ENCODE data around the gene AIF1L. TPM values are rescaled to one million over a fixed set of nuclear protein-coding genes. Genes with fewer than 3 reads are reported as not detected.

The AIF1L gene
- total and polyA plus RNA-seq, 2 of the 4 experiments (the other 2 are of a cell fraction): 0.18 to 0.19 TPM

DNA sequence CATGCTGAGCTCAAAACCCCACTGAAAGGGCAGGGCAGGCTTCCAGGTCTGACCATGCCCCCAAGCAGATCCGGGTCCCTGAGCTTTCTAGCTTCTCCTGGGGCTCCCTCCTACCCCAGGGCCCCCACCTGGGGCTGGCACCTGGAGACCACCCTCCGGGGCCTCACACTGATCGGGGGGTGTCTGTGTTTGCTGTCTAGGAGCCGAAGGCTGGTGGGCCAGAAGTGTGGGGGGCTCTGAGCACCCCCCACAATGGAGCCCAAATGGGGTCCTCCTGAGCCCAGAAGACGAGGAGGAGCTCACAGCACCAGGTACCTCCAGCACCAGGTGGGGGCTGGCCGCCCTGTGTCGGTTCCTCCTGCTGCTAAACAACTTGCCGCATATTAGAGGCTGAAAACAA lies 47.5 kb upstream of the AIF1L start:
- H3K27ac ChIP-seq (ENCODE audit: insufficient read depth, low read length): no peak overlapping the region
- ATAC-seq (ENCODE audit: low read depth) (no peak), DNase-seq (no peak)
- no peak overlapping the region for H2AK9ac ChIP-seq (replicated peaks; ENCODE audit: low read depth, low read length, poor library complexity)
- H2BK20ac ChIP-seq (ENCODE audit: low read depth, low read length): no peak overlapping the region
- H3K9ac ChIP-seq (ENCODE audit: low read depth, low read length): no peak overlapping the region
- no CpG with 5 or more reads among the region's 8 CpGs for WGBS, 2 experiments (ENCODE audit: extremely low coverage in 2 of 2, insufficient read length in 1 of 2)
- ChIA-PET CTCF (interaction anchor here (1.6 kb wide), 1 partner anchor 9 kb away, joined by 4 read pairs; no protein-coding TSS in a partner anchor), POLR2A (ENCODE audit: unreplicated experiment) (no interaction called here)
- H3K9me3 ChIP-seq (ENCODE audit: control insufficient read depth, insufficient read depth, low read length): peaks cover 5% of the 10 kb centered on the region
- no TSS peak for BruUV-seq (replicated peaks)
- no peak overlapping the region for H3K18ac ChIP-seq (ENCODE audit: low read depth, low read length)
- no peak overlapping the region for H2BK15ac ChIP-seq (ENCODE audit: low read depth, low read length)
- intact Hi-C loops (cut with micrococcal nuclease): loop anchor here (5.0 kb wide), 1 partner anchor 157 kb away; no protein-coding TSS in a partner anchor
- no peaks in the 10 kb centered on the region for H3K9me1 ChIP-seq (ENCODE audit: insufficient read depth, low read length)
- H3K4me3 ChIP-seq (ENCODE audit: insufficient read depth, low read depth, low read length): no peak overlapping the region
- H4K5ac ChIP-seq (ENCODE audit: low read depth, low read length): no peak overlapping the region
- no peak overlapping the region for H3K4me2 ChIP-seq (ENCODE audit: low read depth, low read length)
- no peak overlapping the region for H4K91ac ChIP-seq (ENCODE audit: insufficient read depth, low read depth, low read length)
- no peak overlapping the region for H3K14ac ChIP-seq (replicated peaks; ENCODE audit: low read depth, low read length)
- H3K79me1 ChIP-seq (ENCODE audit: low read depth in 1 of 2, low read length in 2 of 2): no peaks in the 10 kb centered on the region
- H3K56ac ChIP-seq (ENCODE audit: extremely low read depth, insufficient read depth, low read length): no peak overlapping the region
- no peak overlapping the region for H3K23ac ChIP-seq (ENCODE audit: low read depth, low read length)
- H2AK5ac ChIP-seq (ENCODE audit: low read depth, low read length): no peak overlapping the region
- dilution Hi-C loops (cut with HindIII; ENCODE audit: low sequenced_read_pairs, unreplicated experiment): no loop called here
- no peak overlapping the region for H2BK5ac ChIP-seq (ENCODE audit: low read depth, low read length, poor library complexity, severe bottlenecking)
- in situ Hi-C loops (cut with MboI; ENCODE audit: low sequenced_read_pairs): loop anchor here (10.0 kb wide), 1 partner anchor 344 kb away; no protein-coding TSS in a partner anchor
- H3K36me3 ChIP-seq (ENCODE audit: control insufficient read depth, insufficient read depth, low read length): no peaks in the 10 kb centered on the region
- no peak overlapping the region for H2BK120ac ChIP-seq (ENCODE audit: low read depth, low read length)
- no peaks in the 10 kb centered on the region for H4K20me1 ChIP-seq (ENCODE audit: insufficient read depth, low read length)
- peaks cover 16% of the 10 kb centered on the region for H3K27me3 ChIP-seq (ENCODE audit: control insufficient read depth, insufficient read depth, low read length)
- no peak overlapping the region for H3K4ac ChIP-seq (ENCODE audit: low read depth, low read length)
- TF ChIP-seq RFX5 (IDR thresholded peaks at IDR 0.05; ENCODE audit: low read depth, low read length) (no peak), CTCF (conservative IDR thresholded peaks at IDR 0.05; ENCODE audit: low read depth, low read length) (no peak), FOS (IDR thresholded peaks at IDR 0.05; ENCODE audit: low read depth, low read length) (no peak), MAFK (IDR thresholded peaks at IDR 0.05; ENCODE audit: low read depth, low read length) (no peak), NFE2L2 (IDR thresholded peaks at IDR 0.05; ENCODE audit: low read depth, low read length) (no peak), CEBPB (IDR thresholded peaks at IDR 0.05; ENCODE audit: low read depth, low read length) (no peak), BHLHE40 (IDR thresholded peaks at IDR 0.05; ENCODE audit: low read depth, low read length) (no peak), RAD21 (IDR thresholded peaks at IDR 0.05; ENCODE audit: low read length) (no peak), CHD1 (IDR thresholded peaks at IDR 0.05; ENCODE audit: low read depth, low read length) (no peak), RCOR1 (IDR thresholded peaks at IDR 0.05; ENCODE audit: insufficient replicate concordance, low read length) (no peak), MXI1 (IDR thresholded peaks at IDR 0.05; ENCODE audit: borderline replicate concordance, low read depth, low read length) (no peak), MAZ (IDR thresholded peaks at IDR 0.05; ENCODE audit: borderline replicate concordance, low read depth, low read length) (no peak), ELK1 (IDR thresholded peaks at IDR 0.05; ENCODE audit: borderline replicate concordance, low read depth, low read length) (no peak), SMC3 (IDR thresholded peaks at IDR 0.05; ENCODE audit: low read depth, low read length) (no peak), POLR2A (IDR thresholded peaks at IDR 0.05; ENCODE audit: low read depth, low read length) (no peak)
- TF ChIP-seq, protein P1, sequence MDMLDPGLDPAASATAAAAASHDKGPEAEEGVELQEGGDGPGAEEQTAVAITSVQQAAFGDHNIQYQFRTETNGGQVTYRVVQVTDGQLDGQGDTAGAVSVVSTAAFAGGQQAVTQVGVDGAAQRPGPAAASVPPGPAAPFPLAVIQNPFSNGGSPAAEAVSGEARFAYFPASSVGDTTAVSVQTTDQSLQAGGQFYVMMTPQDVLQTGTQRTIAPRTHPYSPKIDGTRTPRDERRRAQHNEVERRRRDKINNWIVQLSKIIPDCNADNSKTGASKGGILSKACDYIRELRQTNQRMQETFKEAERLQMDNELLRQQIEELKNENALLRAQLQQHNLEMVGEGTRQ (IDR thresholded peaks at IDR 0.05; ENCODE audit: low read depth, low read length): no peak
- H3K4me1 ChIP-seq (ENCODE audit: control insufficient read depth, insufficient read depth, low read length): no peaks in the 10 kb centered on the region; the same call in 1 of the 2 replicates
- H4K8ac ChIP-seq (ENCODE audit: low read depth in 2 of 2, low read length in 2 of 2): no peak overlapping the region
- H2AFZ ChIP-seq (replicated peaks; ENCODE audit: low read length, poor library complexity): no peak overlapping the region

Data from IMR-90 (cell line).